Liver (tissue), 3 donors: ENCODE data around the gene CNIH3.

Experiments used
- ATF3 ChIP-seq: IDR thresholded peaks from 2 replicates; pipeline ENCODE4 v1.6.1; 2016; ENCODE audit warnings: antibody characterized with exemption
- CTCF ChIP-seq: fragments of 150-350 bp; IDR thresholded peaks from 2 replicates; pipeline ENCODE4 v1.5.1; 2017; ENCODE audit warnings: improper control_type of control experiment, low read depth, low read length; ENCODE audit not compliant: missing input control
- EGR1 ChIP-seq, 2 donors: IDR thresholded peaks; 2 replicates each; pipeline ENCODE4 v1.6.1; 2016 to 2018; ENCODE audit warnings: antibody characterized with exemption in 2 of 2, low read depth in 2 of 2
- GABPA ChIP-seq, 2 donors: IDR thresholded peaks in 1 of 2; conservative IDR thresholded peaks in 1 of 2; 2 replicates each; pipeline ENCODE4 v1.6.1; 2016; ENCODE audit warnings: antibody characterized with exemption in 2 of 2, mild to moderate bottlenecking in 1 of 2, moderate library complexity in 1 of 2
- JUND ChIP-seq, 2 donors: IDR thresholded peaks; 2 replicates each; pipeline ENCODE4 v1.6.1; 2016; ENCODE audit warnings: antibody characterized with exemption in 2 of 2
- MAX ChIP-seq: IDR thresholded peaks from 2 replicates; pipeline ENCODE4 v1.6.1; 2016; ENCODE audit warnings: antibody characterized with exemption
- RAD21 ChIP-seq, 2 donors: IDR thresholded peaks; 2 replicates each; pipeline ENCODE4 v1.6.1; 2016; ENCODE audit warnings: antibody characterized with exemption in 2 of 2, mild to moderate bottlenecking in 2 of 2
- REST ChIP-seq: IDR thresholded peaks from 2 replicates; pipeline ENCODE4 v1.6.1; 2016; ENCODE audit warnings: antibody characterized with exemption, mild to moderate bottlenecking
- RXRA ChIP-seq, 2 donors: IDR thresholded peaks; 2 replicates each; pipeline ENCODE4 v1.6.1; 2017 to 2018; ENCODE audit warnings: antibody characterized with exemption in 2 of 2, mild to moderate bottlenecking in 1 of 2
- SP1 ChIP-seq: IDR thresholded peaks from 2 replicates; pipeline ENCODE4 v1.6.1; 2018; ENCODE audit warnings: antibody characterized with exemption, mild to moderate bottlenecking
- TAF1 ChIP-seq: conservative IDR thresholded peaks from 2 replicates; pipeline ENCODE4 v1.6.1; 2016; ENCODE audit warnings: antibody characterized with exemption, mild to moderate bottlenecking
- YY1 ChIP-seq: IDR thresholded peaks from 2 replicates; pipeline ENCODE4 v1.6.1; 2016; ENCODE audit warnings: antibody characterized with exemption, mild to moderate bottlenecking
- ZBTB33 ChIP-seq: IDR thresholded peaks from 2 replicates; pipeline ENCODE4 v1.6.1; 2016; ENCODE audit warnings: antibody characterized with exemption
- donor health status: healthy.
- donor health status: healthy.

GRCh38 chr1:224666913-224667312, 50.8 kb downstream of the CNIH3 start:
- TF ChIP-seq RXRA (IDR thresholded peaks at IDR 0.05) (no peak), JUND (IDR thresholded peaks at IDR 0.05) (no peak), CTCF (no peak), ZBTB33 (no peak), SP1 (no peak), GABPA (IDR thresholded peaks at IDR 0.05 in 1 of 2, conservative IDR thresholded peaks at IDR 0.05 in 1 of 2) (no peak), TAF1 (no peak), ATF3 (no peak), YY1 (no peak), REST (no peak), MAX (no peak), RAD21 (IDR thresholded peaks at IDR 0.05) (no peak), EGR1 (IDR thresholded peaks at IDR 0.05; ENCODE audit: low read depth in 2 of 2) (no peak)
